Non-pigmented ciliary epithelial cell (primary cell): Measurements from ENCODE around the gene CAPG.
"Not testable (repeated sequence)": the region's sequence is repeated elsewhere in the genome, so short reads cannot be mapped to it uniquely, and the experiment has no call there.

Source experiments
- DNase-seq: peaks from one replicate; pipeline ENCODE4 v3.0.0-alpha.2; 2010; ENCODE audit warnings: low read depth

The CAPG gene

DNA sequence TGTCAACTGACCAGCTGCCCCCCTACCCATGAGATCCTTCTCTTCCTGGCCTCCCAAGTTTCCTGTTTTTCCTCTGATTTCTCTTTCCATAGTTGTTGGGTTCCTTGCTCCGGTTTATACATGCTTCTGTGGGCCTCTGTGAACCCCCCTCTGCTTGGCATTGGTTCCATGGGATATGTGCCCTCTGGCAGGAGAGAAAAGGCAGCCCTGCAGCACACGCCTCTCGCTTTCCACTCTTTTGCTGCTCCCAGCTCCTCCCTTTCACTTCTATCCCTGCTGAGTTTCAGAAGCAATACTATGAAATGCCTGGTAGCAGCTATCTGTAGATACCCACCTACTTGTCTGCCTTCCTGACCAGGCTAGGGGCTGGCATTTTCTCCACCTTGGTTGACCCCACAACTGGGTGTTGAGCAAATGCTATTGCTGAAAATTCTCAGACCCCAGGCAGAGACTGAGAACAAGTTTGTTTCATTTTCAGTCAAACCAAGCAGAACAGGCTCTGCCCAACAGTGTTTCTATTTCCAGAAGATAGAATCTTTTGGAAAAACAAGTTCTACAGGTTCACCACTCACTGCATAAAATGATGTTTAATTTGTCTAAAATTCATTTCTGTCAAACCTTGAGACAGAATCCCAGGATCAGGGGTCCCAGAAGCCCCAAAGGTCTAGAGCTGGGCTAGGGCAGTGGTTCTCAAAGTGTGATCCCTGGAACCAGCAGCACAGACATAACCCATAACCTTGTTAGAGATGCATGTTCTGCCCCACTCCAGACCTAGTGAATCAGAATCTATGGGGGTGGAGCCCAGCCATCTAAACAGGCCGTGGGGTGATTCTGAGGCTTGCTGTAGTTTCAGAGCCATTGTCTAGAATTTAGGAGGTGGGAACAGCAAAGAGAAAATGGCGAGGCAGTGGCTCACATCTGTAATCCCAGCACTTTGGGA, 13.4 kb downstream of the CAPG start:
- no peak for DNase-seq

- DNase-seq = no peak
These were observed 14.2 kb downstream of the CAPG start for GRCh38 chr2:85395912-85396475.

DNA sequence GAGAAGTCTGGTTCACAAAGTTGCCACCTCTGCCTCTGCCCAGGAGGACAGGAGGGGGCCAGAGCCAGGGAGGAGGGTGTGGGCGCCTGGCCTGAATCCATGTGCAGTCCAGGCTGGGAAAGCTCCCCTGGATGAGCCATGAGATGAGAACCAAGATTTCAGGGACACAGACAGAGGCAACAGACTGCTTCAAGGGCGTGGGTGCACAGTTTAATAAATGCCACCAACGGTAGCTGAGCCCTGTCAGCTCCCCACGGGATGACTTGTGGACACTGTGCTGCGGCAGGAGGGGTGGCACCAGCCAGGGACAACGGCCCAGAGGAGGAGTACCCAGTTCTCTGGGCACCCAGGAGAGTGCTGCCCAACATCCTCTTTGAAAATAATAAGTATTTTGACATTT, 15.2 kb downstream of the CAPG start:
- DNase-seq = no peak

- no peak for DNase-seq
These were observed 15.9 kb downstream of the CAPG start for GRCh38 chr2:85394261-85394681.

GRCh38 chr2:85393836-85394235, 16.3 kb downstream of the CAPG start:
- no peak for DNase-seq

- DNase-seq = no peak
These were observed 19.1 kb downstream of the CAPG start for GRCh38 chr2:85390941-85391669.

GRCh38 chr2:85388878-85389538, 21.2 kb downstream of the CAPG start:
- DNase-seq = no peak

DNA sequence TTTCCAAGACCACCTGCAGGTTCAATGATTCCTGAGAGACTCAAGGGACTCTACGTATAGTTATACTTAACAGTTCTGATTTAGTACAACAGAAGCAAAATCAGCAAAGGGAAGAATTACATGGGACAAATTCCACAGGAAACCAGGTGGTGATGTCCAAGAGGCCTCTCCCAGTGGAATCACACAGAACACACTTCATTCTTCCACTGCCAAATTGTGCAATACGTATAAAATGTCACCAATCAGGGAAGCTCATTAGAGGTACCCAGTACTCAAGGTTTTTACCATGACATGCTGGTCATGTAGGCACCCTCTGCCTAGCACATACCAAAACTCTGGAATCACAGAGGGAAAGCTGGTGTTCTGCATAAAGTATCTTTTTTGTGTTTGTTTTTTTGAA, 22.4 kb downstream of the CAPG start:
- no peak for DNase-seq

- DNase-seq = no peak
These were observed 24.4 kb downstream of the CAPG start for GRCh38 chr2:85385746-85386145.

GRCh38 chr2:85383850-85384249, 26.3 kb downstream of the CAPG start:
- no peak for DNase-seq

DNA sequence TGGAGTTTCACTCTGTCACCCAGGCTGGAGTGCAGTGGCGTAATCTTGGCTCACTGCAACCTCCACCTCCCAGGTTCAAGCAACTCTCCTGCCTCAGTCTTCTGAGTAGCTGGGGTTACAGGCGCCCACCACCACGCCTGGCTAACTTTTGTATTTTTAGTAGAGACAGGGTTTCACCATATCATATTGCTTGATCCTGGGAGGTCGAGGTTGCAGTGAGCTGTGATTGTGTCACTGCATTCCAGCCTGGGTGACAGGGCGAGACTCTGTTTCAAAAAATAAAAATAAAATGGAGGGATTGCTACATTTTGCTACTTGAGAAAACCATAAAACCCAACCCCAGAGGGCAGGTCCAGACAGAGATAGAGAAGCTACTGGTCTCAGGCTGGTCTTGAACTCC, 27.0 kb downstream of the CAPG start:
- DNase-seq = not testable (repeated sequence)

GRCh38 chr2:85380048-85380447, 30.1 kb downstream of the CAPG start:
- no peak for DNase-seq

- no peak for DNase-seq
These were observed 31.9 kb downstream of the CAPG start for GRCh38 chr2:85378257-85378656.

DNA sequence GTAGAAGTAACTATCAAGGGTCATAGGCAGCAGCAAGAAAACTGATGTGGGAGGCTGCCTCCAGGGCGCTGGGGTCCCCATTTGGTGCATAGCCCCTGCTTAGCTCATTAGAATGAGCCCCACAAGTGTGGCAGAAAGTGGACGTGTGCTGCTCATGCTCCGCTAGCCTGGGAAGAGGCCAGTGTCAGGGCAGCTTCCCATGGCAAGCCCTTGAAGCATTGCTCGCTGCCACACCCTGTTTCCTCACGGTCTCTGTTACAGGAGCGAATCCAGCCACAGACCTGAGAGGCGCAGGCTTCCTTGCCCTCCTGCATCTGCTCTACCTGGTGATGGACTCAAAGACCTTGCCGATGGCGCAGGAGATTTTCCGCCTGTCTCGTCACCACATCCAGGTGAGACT, 33.1 kb downstream of the CAPG start:
- DNase-seq = no peak

DNA sequence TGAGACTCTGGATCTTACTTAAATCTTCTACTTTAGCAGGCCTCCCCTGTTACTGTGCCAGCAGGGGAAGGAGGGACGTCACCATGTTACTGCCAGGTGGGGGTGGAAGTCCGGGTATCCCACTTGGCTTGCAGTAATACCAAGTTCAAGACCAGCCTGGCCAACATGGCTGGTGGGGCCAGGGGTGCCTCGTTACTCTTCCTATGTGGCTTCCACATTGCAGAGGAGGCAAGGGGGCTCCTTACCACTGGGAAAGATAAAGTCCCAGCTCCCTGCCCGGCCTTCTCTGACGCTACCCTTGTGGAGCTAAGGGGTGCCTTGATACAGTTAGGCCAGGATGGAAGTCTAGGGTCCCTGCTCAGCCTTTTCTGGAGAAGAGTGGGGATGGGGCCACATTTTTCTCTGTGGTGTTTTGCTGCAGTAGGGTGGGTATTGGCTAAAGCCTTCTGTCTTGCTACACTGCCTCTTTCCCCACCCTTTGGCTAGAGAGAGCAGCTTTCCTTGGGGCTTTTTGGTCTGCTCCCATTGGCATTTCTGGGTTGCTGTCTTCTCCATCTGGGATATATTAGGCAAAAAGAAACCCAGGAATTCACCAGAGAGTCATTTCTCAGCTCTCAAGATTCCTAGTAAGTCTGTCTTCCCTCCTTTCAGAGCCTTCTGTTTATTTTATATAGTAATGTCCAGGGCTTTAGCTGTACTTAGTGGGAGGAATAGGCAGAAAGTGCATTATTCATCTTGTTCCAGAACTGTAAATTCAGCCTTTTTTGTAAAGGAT, 33.7 kb downstream of the CAPG start:
- DNase-seq = no peak

- DNase-seq = no peak
These were observed 39.1 kb downstream of the CAPG start for GRCh38 chr2:85371045-85371444.

- no peak for DNase-seq
These were observed 40.7 kb downstream of the CAPG start for GRCh38 chr2:85369500-85369899.

- no peak for DNase-seq
These were observed 41.2 kb downstream of the CAPG start for GRCh38 chr2:85368921-85369320.

- no peak for DNase-seq
These were observed 43.0 kb downstream of the CAPG start for GRCh38 chr2:85367180-85367579.

DNA sequence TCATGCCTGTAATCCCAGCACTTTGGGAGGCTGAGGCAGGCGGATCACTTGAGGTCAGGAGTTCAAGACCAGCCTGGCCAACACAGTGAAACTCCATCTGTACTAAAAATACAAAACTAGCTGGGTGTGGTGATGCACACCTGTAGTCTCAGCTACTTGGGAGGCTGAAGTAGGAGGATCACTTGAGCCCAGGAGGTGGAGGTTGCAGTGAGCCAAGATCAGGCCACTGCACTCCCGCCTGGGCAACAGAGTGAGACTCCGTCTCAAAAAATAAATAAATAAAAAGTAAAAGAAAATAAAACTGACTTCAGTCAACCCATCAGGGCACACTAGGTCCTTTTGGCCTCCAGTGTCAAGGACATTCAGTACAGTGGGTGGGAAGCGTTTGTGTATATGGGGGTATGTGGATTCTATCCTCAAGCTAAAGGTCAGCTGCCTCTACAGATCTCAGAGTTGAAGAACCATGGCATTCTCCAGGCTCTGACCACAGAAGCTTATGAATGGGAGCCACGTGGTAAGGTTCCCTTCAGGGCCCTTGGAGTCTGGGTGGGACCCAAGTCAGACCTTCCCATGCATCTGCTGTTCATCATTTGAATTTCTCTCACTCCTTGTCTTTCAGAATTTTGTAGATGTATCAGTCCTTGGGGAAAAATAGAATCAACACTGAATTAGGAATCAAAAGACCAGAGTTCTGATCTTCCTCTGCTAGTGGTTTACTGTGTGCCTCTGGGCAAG, 47.3 kb downstream of the CAPG start:
- DNase-seq = not testable (repeated sequence)

- no peak for DNase-seq
These were observed 52.4 kb downstream of the CAPG start for GRCh38 chr2:85357736-85358135.
